Measurements from ENCODE around the gene YJU2.

- no peak for TF ChIP-seq YY1 (IDR thresholded peaks at IDR 0.05)
- no peak for TF ChIP-seq MAX (IDR thresholded peaks at IDR 0.05)
- no peak for TF ChIP-seq CTCF (IDR thresholded peaks at IDR 0.05; ENCODE audit: low read depth, low read length, missing input control)
- TF ChIP-seq EGR1 (IDR thresholded peaks at IDR 0.05; ENCODE audit: low read depth in 2 of 2): no peak
- TF ChIP-seq SP1 (IDR thresholded peaks at IDR 0.05): no peak
- no peak for TF ChIP-seq ATF3 (IDR thresholded peaks at IDR 0.05)
Observed at GRCh38 chr19:4295972-4296771, 49.3 kb downstream of the YJU2 start.

All from liver (tissue), 3 donors.